MCF 10A (cell line): ENCODE results near the gene QRICH2. TPM values are rescaled to one million over a fixed set of nuclear protein-coding genes. Genes with fewer than 3 reads are reported as not detected.

Experiments
- BruUV-seq: library from RNA; stranded (reverse); fragments of 400-500 nt; replicated peaks from 2 replicates; lab custom pipeline; 2021; lab: Mats Ljungman, UMichigan
- CTCF ChIA-PET: fragments of 300-600 bp; sonication (Branson Sonifier 250); formaldehyde crosslinking; extraction: SDS; loops from one replicate; lab custom pipeline; 2021; ENCODE audit warnings: antibody characterized with exemption, inconsistent platforms; lab: Yijun Ruan, JAX
- POLR2A ChIA-PET: fragments of 300-600, 350-650 bp; sonication (Branson Sonifier 250); formaldehyde crosslinking; extraction: SDS; loops from one replicate; lab custom pipeline; 2020; ENCODE audit warnings: antibody characterized with exemption, inconsistent platforms; lab: Yijun Ruan, JAX
- DNase-seq: peaks from one replicate; pipeline ENCODE4 v3.0.0-alpha.2; 2018; ENCODE audit not compliant: unreplicated experiment
- H3K27ac Mint-ChIP-seq: one replicate; pipeline ENCODE4 v1.8.0; 2022; ENCODE audit warnings: mild to moderate bottlenecking, low read depth, mixed read lengths; ENCODE audit not compliant: unreplicated experiment
- H3K27me3 Mint-ChIP-seq: one replicate; pipeline ENCODE4 v1.8.0; 2022; ENCODE audit warnings: mixed read lengths; ENCODE audit not compliant: insufficient read depth, unreplicated experiment
- H3K36me3 Mint-ChIP-seq: one replicate; pipeline ENCODE4 v1.8.0; 2022; ENCODE audit warnings: mild to moderate bottlenecking, moderate library complexity, mixed read lengths; ENCODE audit not compliant: insufficient read depth, unreplicated experiment
- H3K4me1 Mint-ChIP-seq: one replicate; pipeline ENCODE4 v1.8.0; 2022; ENCODE audit warnings: mixed read lengths; ENCODE audit not compliant: insufficient read depth, unreplicated experiment
- H3K4me3 Mint-ChIP-seq: one replicate; pipeline ENCODE4 v1.8.0; 2022; ENCODE audit warnings: mild to moderate bottlenecking, moderate library complexity, mixed read lengths; ENCODE audit not compliant: unreplicated experiment
- H3K9me3 Mint-ChIP-seq: one replicate; pipeline ENCODE4 v1.8.0; 2022; ENCODE audit warnings: mixed read lengths; ENCODE audit not compliant: unreplicated experiment
- CTCF ChIP-seq: fragments of 200-600 bp; IDR thresholded peaks from one replicate; pipeline ENCODE4 v1.8.0; 2022; ENCODE audit warnings: antibody characterized with exemption, mild to moderate bottlenecking; ENCODE audit not compliant: unreplicated experiment
- intact Hi-C: fragments of 100-400 bp; cut with micrococcal nuclease; formaldehyde crosslinking; loops from 2 replicates; pipeline ENCODE4 v1.14.1; 2022
- total RNA-seq: library from RNA; stranded (reverse); gene quantifications from 2 replicates; pipeline ENCODE4 v1.2.3, GENCODE V29; 2022

QRICH2 gene
- total RNA-seq, 1 experiment from 2014 or later: 0.56 TPM

- H3K36me3 Mint-ChIP-seq: peaks cover 55% of the 10 kb centered on the region
- DNase-seq: no peak
- CTCF ChIA-PET: no interaction called here
- H3K4me3 Mint-ChIP-seq: no peak overlapping the region
- H3K27me3 Mint-ChIP-seq: no peaks in the 10 kb centered on the region
- POLR2A ChIA-PET: interaction anchor here (1.2 kb wide), 1 partner anchor 8 kb away, joined by 8 read pairs; the partner anchor contains the start of gene PRPSAP1
- no peaks in the 10 kb centered on the region for H3K9me3 Mint-ChIP-seq
- H3K4me1 Mint-ChIP-seq: no peaks in the 10 kb centered on the region
- TF ChIP-seq CTCF: no peak
- no peak overlapping the region for H3K27ac Mint-ChIP-seq
- intact Hi-C loops: no loop called here
- no TSS peak for BruUV-seq
These were observed 37.4 kb upstream of the QRICH2 start for GRCh38 chr17:76345377-76345974.

- H3K27ac Mint-ChIP-seq: no peak overlapping the region
- H3K4me1 Mint-ChIP-seq: no peaks in the 10 kb centered on the region
- no peaks in the 10 kb centered on the region for H3K9me3 Mint-ChIP-seq
- H3K27me3 Mint-ChIP-seq: no peaks in the 10 kb centered on the region
- no peak overlapping the region for H3K4me3 Mint-ChIP-seq
- DNase-seq: no peak
- peaks cover 57% of the 10 kb centered on the region for H3K36me3 Mint-ChIP-seq
- POLR2A ChIA-PET: no interaction called here
- intact Hi-C loops: no loop called here
- TF ChIP-seq CTCF: no peak
- CTCF ChIA-PET: interaction anchor here (1.0 kb wide), 1 partner anchor 410 kb away, joined by 3 read pairs; no protein-coding TSS in a partner anchor
- BruUV-seq: no TSS peak
These were observed 35.0 kb upstream of the QRICH2 start for GRCh38 chr17:76343106-76343505.

- Mint-ChIP-seq H3K4me1 (no peaks in the 10 kb centered on the region), H3K27me3 (no peaks in the 10 kb centered on the region), H3K36me3 (peaks cover 39% of the 10 kb centered on the region), H3K4me3 (no peak overlapping the region), H3K27ac (no peak overlapping the region), H3K9me3 (no peaks in the 10 kb centered on the region)
- CTCF ChIA-PET: no interaction called here
- POLR2A ChIA-PET: no interaction called here
- no peak for TF ChIP-seq CTCF
- intact Hi-C loops: no loop called here
- no TSS peak for BruUV-seq
- no peak for DNase-seq
These were observed 33.2 kb upstream of the QRICH2 start for GRCh38 chr17:76341301-76341700.

GRCh38 chr17:76337413-76337777, 29.3 kb upstream of the QRICH2 start:
- peak; percentile 26 for DNase-seq
- Mint-ChIP-seq H3K27ac (no peak overlapping the region), H3K9me3 (no peaks in the 10 kb centered on the region), H3K27me3 (no peaks in the 10 kb centered on the region), H3K36me3 (peaks cover 15% of the 10 kb centered on the region), H3K4me1 (no peaks in the 10 kb centered on the region), H3K4me3 (no peak overlapping the region)
- no TSS peak for BruUV-seq
- ChIA-PET CTCF (interaction anchor here (0.7 to 1.9 kb wide), 3 partner anchors 27 to 61 kb away, joined by 3 to 7 read pairs (median 6); no protein-coding TSS in a partner anchor), POLR2A (interaction anchor here (0.5 to 2.4 kb wide), 3 partner anchors 16 to 216 kb away, joined by 3 to 13 read pairs (median 4); partner anchors contain the start of gene PRPSAP1)
- TF ChIP-seq CTCF: no peak
- intact Hi-C loops: no loop called here
